NCI-H526 treated with DMSO at 0.1 percent for 48 hours (cell line): ENCODE results near the gene AARSD1.
"Not testable (repeated sequence)": the region's sequence is repeated elsewhere in the genome, so short reads cannot be mapped to it uniquely, and the experiment has no call there.

Source experiments
- DNase-seq: peaks from one replicate; lab custom pipeline; 2025; lab: John Stamatoyannopoulos, UW

Gene AARSD1

DNA sequence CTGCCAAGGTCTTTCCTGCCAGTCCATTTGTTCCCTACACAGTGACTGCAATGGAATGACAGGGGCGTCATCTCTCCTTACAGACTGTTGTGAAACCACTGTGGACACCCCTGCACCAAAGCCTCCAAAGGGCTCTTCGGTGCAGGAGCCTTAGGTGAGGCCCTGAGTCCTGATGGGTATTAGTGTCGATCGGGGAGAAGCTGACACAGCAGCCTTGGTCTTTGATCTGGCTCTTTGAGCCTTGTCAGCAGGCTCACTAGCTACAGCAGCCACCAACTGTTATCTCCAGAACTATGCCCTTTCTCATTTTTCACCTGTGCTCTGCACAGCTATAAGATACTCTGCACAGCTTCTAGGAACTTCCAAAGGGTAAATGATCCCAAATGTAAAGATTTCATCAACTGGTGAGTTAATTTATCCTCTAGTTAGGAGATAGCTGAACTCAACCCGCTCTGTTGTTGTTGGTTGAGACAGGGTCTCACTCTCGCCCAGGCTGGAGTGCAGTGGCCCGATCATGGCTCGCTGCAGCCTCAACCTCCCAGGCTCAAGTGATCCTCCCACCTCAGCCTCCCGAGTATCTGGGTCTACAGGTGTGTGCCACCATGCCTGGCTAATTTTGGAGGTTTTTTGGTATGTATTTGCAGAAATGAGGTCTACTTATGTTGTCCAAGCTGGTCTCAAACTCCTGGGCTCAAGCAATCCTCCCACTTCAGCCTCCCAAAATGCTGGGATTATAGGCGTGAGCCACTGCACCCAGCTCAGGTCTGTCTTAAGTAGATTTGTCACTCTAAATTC lies 44.0 kb downstream of the AARSD1 start:
- no peak for DNase-seq

DNA sequence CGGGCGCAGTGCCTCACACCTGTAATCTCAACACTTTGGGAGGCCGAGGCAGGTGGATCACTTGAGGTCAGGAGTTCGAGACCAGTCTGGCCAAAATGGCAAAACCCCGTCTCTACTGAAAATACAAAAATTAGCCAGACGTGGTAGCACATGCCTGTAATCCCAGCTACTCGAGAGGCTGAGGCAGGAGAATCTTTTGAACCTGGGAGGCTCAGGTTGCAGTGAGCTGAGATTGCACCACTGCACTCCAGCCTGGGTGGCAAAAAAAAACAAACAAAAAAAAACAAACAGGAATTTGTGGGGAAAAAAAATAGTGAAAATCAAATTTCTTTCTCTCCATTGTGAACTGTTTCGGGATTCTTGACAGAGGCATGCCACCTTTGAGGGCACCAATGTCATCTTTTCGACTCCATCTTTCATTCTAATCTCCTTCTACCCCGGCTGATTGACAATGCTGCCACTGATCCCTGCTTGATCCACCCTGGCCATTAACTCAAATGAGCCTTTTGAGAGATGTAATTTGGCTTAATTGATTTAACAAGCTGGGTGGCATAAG lies 44.7 kb downstream of the AARSD1 start:
- DNase-seq, result not testable (repeated sequence)

DNA sequence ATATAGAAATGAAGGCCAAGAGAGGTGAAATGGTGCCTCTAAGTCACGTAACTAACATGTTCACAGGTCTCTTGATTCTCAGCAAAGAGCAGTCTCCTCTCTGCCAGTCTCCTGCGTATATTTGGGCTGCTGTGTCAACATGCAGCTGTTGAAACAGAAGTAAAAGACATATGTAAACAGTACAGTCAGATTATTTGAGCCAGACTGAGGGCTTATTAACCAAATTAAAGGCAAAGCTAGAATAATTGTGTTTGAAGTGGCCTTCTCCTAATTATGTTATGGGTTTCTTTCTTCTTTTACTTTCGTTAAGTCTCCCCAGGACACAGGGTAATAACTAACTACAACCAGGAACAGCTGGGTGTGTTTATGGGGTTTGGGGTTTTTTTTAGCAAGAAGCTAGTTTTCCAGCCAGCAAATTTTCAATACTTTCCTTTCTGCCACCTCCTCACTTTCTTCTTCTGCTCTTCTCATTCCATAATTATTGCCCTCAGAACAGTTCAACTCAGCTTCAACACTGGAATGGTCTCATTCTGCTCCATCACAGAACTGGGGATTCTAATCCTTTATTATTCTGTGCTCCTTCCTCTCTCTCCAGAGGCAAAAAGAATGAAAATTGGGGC lies 45.2 kb downstream of the AARSD1 start:
- peak; percentile 30 for DNase-seq

DNA sequence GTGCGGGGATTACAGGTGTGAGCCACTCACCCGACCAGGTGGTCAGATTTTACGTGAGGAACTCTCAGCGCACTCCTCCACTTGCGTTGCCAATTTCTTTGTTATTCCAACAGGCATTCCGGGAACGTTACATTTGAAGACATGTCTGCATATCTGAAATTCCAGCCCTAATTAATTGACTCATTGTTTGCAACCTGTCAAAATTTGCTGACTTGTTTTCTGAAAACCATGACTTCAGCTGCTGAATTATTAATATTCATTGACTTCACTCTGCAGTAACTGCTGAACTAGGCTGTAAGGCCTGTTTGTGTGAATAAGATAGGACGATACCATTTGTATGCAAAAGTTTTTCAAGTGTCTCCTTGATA lies 47.0 kb downstream of the AARSD1 start:
- no peak for DNase-seq

DNA sequence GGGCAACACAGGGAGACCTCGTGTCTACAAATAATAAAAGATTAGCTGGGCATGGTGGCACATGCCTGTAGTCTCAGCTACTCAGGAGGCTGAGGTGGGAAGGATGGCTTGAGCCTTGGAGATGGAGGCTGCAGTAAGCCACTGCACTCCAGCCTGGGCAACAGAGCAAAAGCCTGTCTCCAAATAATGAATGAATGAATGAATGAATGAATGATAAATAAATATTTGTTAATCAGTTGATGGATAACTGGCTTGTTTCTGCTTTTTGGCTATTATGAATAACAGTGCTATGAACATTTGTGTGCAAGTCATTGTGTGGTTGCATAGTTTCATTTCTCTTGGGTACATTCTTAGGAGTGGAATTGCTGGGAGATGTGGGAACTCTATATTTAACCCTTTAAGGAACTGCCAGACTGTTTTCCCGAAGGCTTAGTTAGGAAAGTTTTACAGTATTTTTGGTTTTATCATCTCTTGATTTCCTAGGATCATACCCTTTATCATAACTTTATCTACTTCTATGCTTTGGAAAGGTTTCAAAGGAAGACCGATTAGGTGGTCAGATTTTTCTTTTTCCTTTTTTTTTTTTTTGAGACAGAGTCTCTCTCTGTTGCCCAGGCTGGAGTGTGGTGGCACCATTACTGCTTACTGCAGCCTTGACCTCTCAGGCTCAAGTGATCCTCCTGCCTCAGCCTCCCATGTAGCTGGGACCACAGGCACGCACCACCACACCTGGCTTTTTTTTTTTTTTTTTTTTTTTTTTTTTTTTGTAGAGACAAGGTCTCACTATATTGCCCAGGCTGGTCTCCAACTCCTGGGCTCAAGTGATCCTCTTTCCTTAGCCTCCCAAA lies 47.6 kb downstream of the AARSD1 start:
- not testable (repeated sequence) for DNase-seq

DNA sequence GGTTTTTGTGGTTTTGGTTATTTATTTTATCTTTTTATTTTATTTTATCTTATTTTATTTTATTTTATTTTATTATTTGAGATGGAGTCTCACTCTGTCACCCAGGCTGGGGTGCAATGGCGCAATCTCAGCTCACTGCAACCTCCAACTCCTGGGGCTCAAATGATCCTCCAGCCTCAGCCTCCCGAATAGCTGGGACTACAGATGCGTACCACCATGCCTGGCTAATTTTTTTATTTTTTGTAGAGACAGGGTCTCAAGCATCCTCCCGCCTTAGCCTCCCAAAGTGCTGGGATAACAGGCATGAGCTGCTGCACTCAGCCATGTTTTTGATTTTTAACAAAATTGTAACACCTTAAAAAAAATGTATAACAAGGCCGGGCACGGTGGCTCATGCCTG lies 49.0 kb downstream of the AARSD1 start:
- not testable (repeated sequence) for DNase-seq

DNA sequence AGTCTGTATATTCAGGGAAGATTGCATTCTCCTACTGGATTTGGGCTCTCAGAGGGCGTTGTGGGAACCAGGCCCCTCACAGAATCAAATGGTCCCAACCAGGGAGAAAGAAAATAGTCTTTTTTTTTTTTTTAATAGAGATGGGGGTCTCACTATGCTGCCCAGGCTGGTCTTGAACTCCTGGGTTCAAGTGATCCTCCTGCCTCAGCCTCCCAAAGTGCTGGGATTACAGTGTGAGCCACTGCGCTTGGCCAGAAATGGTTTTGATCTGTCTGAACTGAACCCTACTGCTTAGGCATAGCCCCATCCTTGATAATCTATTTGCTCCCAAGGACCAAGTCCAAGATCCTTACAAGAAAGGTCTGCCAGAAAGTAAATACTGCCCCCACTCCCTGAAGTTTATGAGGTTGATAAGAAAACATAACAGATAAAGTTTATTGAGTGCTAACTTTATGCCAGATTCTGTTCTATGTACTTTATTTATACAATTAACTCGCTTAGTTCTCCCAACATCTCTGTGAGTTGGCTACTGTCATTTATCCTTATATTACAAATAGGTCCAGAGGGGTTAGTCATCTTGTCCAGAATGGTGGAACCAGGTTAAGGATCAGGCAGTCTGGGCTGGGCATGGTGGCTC lies 50.2 kb downstream of the AARSD1 start:
- no peak for DNase-seq

DNA sequence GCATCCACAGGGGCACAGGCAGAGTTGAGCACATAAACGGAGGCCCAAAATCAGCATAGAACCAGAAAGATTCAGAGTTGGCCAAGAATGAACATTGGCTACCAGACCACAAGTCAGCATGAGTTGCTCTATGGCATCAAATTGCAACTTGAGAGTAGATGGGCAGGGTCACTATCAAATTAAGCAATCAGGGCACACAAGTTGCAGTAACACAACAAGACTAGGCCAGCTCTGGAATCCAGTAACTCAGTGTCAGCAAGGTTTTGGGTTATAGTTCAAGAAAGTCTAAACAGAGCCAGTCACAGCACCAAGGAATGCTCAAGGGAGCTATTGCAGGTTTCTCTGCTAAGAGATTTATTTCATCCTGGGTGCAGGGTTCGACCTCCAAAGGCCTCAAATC lies 50.7 kb downstream of the AARSD1 start:
- no peak for DNase-seq

DNA sequence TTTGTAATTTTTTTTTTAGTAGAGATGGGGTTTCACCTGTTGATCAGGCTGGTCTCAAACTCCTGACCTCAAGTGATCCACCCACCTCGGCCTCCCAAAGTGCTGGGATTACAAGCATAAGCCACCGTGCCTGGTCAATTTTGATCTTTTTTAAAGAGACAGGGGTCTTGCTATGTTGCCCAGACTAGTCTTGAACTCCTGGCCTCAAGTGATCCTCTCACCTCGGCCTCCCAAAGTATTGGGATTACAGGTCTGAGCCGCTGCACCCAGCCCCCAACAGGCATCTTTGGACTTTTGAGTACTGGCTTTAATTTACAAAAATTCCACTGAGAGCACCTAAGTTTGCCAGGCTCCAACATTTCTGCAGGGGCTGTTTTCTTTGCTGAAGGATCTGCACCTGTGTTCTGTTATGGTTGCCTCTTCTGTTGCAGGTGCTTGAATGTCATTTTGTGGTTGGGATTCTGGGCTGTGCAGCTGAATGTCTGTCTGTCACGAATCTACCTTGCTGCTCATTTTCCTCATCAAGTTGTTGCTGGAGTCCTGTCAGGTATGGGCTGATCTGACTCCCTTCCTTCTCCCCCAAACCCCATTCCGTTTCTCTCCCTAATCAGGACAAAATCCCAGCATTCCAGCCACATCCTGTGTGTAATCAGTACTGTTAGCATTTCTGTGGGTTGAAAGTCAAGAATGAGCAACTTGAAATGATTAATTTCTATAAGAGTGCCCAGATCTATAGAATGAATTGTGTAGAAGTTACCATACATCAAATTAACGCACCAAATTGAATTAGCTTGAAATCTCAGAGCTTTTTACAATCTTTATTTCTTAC lies 55.2 kb downstream of the AARSD1 start:
- no peak for DNase-seq

DNA sequence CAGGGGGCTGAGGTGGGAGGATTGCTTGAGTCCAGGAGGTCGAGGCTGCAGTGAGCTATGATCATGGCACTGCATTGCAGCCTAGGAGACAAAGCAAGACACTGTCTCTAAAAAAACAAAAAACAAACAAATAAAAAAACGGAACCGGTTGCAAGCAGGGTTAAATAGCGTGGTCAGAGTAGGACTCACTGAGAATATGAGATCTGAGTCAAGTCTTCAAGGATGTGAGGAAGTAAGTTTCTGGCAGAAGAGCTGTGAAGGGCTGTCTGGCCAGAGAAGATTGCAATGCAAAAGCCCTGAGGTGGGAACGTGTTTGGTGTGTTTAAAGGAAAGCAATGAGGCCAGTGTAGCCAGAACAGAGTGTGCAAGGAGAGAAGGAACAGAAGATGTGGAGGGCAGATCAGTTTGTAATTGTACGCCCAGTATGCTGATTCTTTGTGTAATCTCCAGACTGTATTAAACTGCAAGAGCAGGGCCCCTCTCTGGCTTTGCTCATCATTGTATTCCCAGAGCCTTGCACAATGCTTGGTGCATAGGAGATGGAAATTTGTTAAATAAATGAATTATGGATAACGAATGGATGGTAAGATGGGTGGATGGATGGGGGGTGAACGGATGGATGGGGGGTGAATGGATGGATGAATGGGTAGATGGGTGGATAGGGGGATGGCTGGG lies 57.3 kb downstream of the AARSD1 start:
- no peak for DNase-seq

DNA sequence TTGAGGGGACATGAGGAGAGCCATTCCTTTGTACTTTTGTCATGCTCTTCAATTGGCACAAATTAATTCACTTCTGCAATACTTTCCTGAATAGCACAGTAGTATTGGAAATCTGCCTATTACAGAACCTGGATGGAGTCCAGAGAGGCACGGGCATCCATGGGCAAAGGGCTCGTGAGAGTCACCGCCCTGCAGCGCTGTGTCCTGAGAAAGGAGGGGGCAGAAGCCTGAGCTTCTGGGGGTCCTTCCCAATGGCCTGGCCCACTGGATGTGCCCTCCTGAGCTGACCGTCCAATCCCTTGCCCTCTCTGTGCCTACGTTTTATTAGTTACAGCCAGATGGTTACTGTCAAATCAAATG lies 60.2 kb downstream of the AARSD1 start:
- no peak for DNase-seq

DNA sequence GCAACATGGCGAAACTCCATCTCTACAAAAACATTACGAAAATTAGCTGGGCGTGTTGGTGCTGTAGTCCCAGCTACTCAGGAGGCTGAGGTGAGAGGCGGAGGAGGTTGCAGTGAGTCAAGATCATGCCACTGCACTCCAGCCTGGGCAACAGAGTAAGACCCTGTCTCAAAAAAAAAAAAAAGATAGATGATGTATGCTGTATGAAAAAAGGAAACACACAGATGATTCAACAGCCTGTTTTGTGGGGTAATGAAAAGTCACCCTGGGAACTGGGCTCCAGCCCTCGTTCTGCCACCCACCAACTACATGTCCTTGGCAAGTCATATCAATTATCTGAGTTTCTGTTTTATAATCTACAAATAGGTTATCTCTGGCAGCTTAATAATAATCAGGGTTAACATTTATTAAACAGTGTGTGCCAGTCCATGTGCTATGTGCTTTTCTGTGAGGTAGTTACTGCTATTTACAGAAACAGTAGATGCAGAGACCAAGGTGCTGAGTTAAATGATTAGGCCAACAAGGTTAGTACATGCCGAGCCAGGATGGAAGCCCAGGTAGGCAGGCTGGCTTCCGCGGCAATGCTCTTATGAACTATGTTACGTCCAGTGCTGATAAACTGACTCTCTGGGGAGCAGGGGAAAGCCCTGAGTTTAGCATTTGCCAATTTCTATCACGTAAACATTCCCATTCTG lies 62.6 kb downstream of the AARSD1 start:
- no peak for DNase-seq
